Liver (tissue), 9 donors: Measurements from ENCODE around the gene UMAD1. TPM values are rescaled to one million over a fixed set of nuclear protein-coding genes. Genes with fewer than 3 reads are reported as not detected.

Experiments
- DNase-seq: peaks from one replicate; pipeline ENCODE4 v3.0.0-alpha.2; 2017; ENCODE audit warnings: low spot score
- H3K27ac ChIP-seq, 2 donors: one replicate each; pipeline ENCODE4 v1.7.0; 2013; ENCODE audit warnings: inconsistent platforms in 2 of 2, low read length in 2 of 2, control low read depth in 1 of 2, low read depth in 1 of 2, mild to moderate bottlenecking in 1 of 2
- H3K27me3 ChIP-seq, 4 donors: one replicate each; pipeline versions ENCODE4 v1.6.1 to v1.7.0; 2013; ENCODE audit warnings: low read length in 3 of 4, inconsistent platforms in 1 of 4, mild to moderate bottlenecking in 1 of 4, moderate library complexity in 1 of 4; ENCODE audit not compliant: control insufficient read depth in 4 of 4, insufficient read depth in 4 of 4
- H3K36me3 ChIP-seq, 4 donors: one replicate each; pipeline versions ENCODE4 v1.6.1 to v1.7.0; 2013; ENCODE audit warnings: low read length in 3 of 4, mild to moderate bottlenecking in 3 of 4, low read depth in 1 of 4, moderate library complexity in 1 of 4; ENCODE audit not compliant: control insufficient read depth in 4 of 4, insufficient read depth in 3 of 4
- H3K4me1 ChIP-seq, 4 donors: one replicate each; pipeline versions ENCODE4 v1.6.1 to v1.7.0; 2013; ENCODE audit warnings: low read length in 3 of 4, mild to moderate bottlenecking in 3 of 4, moderate library complexity in 1 of 4; ENCODE audit not compliant: control insufficient read depth in 4 of 4, insufficient read depth in 4 of 4
- H3K4me3 ChIP-seq, 3 donors: one replicate each; pipeline versions ENCODE4 v1.6.1 to v1.7.0; 2013; ENCODE audit warnings: low read length in 3 of 3, control low read depth in 1 of 3, low read depth in 1 of 3, mild to moderate bottlenecking in 1 of 3
- H3K9ac ChIP-seq, 2 donors: one replicate each; pipeline ENCODE4 v1.7.0; 2013; ENCODE audit warnings: low read length in 2 of 2, mild to moderate bottlenecking in 2 of 2, moderate library complexity in 2 of 2, control low read depth in 1 of 2, low read depth in 1 of 2
- H3K9me3 ChIP-seq, 4 donors: one replicate each; pipeline versions ENCODE4 v1.6.1 to v1.7.0; 2013; ENCODE audit warnings: low read length in 3 of 4; ENCODE audit not compliant: control insufficient read depth in 4 of 4
- CTCF ChIP-seq: fragments of 150-350 bp; IDR thresholded peaks from 2 replicates; pipeline ENCODE4 v1.5.1; 2017; ENCODE audit warnings: improper control_type of control experiment, low read depth, low read length; ENCODE audit not compliant: missing input control
- EGR1 ChIP-seq, 2 donors: IDR thresholded peaks; 2 replicates each; pipeline ENCODE4 v1.6.1; 2016 to 2018; ENCODE audit warnings: antibody characterized with exemption in 2 of 2, low read depth in 2 of 2
- HNF4A ChIP-seq, 2 donors: conservative IDR thresholded peaks; 2 replicates each; pipeline ENCODE4 v1.6.1; 2016; ENCODE audit warnings: antibody characterized with exemption in 2 of 2, mild to moderate bottlenecking in 2 of 2
- HNF4G ChIP-seq: IDR thresholded peaks from 2 replicates; pipeline ENCODE4 v1.6.1; 2016; ENCODE audit warnings: antibody characterized with exemption
- JUND ChIP-seq, 2 donors: IDR thresholded peaks; 2 replicates each; pipeline ENCODE4 v1.6.1; 2016; ENCODE audit warnings: antibody characterized with exemption in 2 of 2
- MAX ChIP-seq: IDR thresholded peaks from 2 replicates; pipeline ENCODE4 v1.6.1; 2016; ENCODE audit warnings: antibody characterized with exemption
- NR2F2 ChIP-seq: IDR thresholded peaks from 2 replicates; pipeline ENCODE4 v1.6.1; 2016; ENCODE audit warnings: antibody characterized with exemption
- RAD21 ChIP-seq, 2 donors: IDR thresholded peaks; 2 replicates each; pipeline ENCODE4 v1.6.1; 2016; ENCODE audit warnings: antibody characterized with exemption in 2 of 2, mild to moderate bottlenecking in 2 of 2
- RXRA ChIP-seq, 2 donors: IDR thresholded peaks; 2 replicates each; pipeline ENCODE4 v1.6.1; 2017 to 2018; ENCODE audit warnings: antibody characterized with exemption in 2 of 2, mild to moderate bottlenecking in 1 of 2
- SP1 ChIP-seq: IDR thresholded peaks from 2 replicates; pipeline ENCODE4 v1.6.1; 2018; ENCODE audit warnings: antibody characterized with exemption, mild to moderate bottlenecking
- TAF1 ChIP-seq: conservative IDR thresholded peaks from 2 replicates; pipeline ENCODE4 v1.6.1; 2016; ENCODE audit warnings: antibody characterized with exemption, mild to moderate bottlenecking
- ZBTB33 ChIP-seq: IDR thresholded peaks from 2 replicates; pipeline ENCODE4 v1.6.1; 2016; ENCODE audit warnings: antibody characterized with exemption
- WGBS: extraction: QIAGEN DNeasy Blood & Tissue Kit; methylation state at CpG from one replicate; pipeline ENCODE4 v1.1.7; 2013; 5-methylcytosine and 5-hydroxymethylcytosine counted together
- polyA plus RNA-seq, 2 donors: library from polyadenylated mRNA; stranded (reverse) in 1 of 2; unstranded in 1 of 2; fragments of 200-250 nt in 1 of 2; fragments of >200 nt in 1 of 2; fragmentation: Nextera tagmentation in 1 of 2; extraction: Ambion mirVana in 1 of 2; gene quantifications; one replicate each; pipeline versions ENCODE4 v1.2.1 to v1.2.3, GENCODE V29; 2013 to 2015
- total RNA-seq, 2 donors: library from RNA; depleted of rRNA; stranded (reverse); fragments of >200 nt; gene quantifications; one replicate each; pipeline ENCODE4 v1.2.3, GENCODE V29; 2014
- TF ChIP-seq, protein P1 (sequence below): IDR thresholded peaks from 2 replicates; pipeline ENCODE4 v1.6.1; 2016; ENCODE audit warnings: antibody characterized with exemption, mild to moderate bottlenecking
- TF ChIP-seq, protein P2 (sequence below): IDR thresholded peaks from 2 replicates; pipeline ENCODE4 v1.6.1; 2016; ENCODE audit warnings: antibody characterized with exemption
- donor health status: healthy.
- donor health status: healthy.
- donor health status: healthy.
- donor health status: healthy.
- donor health status: healthy.

The UMAD1 gene
- total and polyA plus RNA-seq, 4 donors, result 5.9 to 12.2 (median 7.9) TPM

- no peaks in the 10 kb centered on the region for H3K36me3 ChIP-seq
- no peak overlapping the region for H3K27ac ChIP-seq
- no peak overlapping the region for H3K4me3 ChIP-seq
- no peaks in the 10 kb centered on the region for H3K4me1 ChIP-seq
- TF ChIP-seq RXRA (IDR thresholded peaks at IDR 0.05), result no peak
- no peak for TF ChIP-seq ZBTB33
- TF ChIP-seq EGR1 (IDR thresholded peaks at IDR 0.05; ENCODE audit: low read depth in 2 of 2), result no peak
- TF ChIP-seq RAD21 (IDR thresholded peaks at IDR 0.05), result no peak
- no peak for TF ChIP-seq HNF4G
- TF ChIP-seq, protein P1, sequence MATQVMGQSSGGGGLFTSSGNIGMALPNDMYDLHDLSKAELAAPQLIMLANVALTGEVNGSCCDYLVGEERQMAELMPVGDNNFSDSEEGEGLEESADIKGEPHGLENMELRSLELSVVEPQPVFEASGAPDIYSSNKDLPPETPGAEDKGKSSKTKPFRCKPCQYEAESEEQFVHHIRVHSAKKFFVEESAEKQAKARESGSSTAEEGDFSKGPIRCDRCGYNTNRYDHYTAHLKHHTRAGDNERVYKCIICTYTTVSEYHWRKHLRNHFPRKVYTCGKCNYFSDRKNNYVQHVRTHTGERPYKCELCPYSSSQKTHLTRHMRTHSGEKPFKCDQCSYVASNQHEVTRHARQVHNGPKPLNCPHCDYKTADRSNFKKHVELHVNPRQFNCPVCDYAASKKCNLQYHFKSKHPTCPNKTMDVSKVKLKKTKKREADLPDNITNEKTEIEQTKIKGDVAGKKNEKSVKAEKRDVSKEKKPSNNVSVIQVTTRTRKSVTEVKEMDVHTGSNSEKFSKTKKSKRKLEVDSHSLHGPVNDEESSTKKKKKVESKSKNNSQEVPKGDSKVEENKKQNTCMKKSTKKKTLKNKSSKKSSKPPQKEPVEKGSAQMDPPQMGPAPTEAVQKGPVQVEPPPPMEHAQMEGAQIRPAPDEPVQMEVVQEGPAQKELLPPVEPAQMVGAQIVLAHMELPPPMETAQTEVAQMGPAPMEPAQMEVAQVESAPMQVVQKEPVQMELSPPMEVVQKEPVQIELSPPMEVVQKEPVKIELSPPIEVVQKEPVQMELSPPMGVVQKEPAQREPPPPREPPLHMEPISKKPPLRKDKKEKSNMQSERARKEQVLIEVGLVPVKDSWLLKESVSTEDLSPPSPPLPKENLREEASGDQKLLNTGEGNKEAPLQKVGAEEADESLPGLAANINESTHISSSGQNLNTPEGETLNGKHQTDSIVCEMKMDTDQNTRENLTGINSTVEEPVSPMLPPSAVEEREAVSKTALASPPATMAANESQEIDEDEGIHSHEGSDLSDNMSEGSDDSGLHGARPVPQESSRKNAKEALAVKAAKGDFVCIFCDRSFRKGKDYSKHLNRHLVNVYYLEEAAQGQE, result no peak
- no peak for TF ChIP-seq CTCF
- no peak for TF ChIP-seq HNF4A (conservative IDR thresholded peaks at IDR 0.05)
- no peak for TF ChIP-seq SP1
- TF ChIP-seq, protein P2, sequence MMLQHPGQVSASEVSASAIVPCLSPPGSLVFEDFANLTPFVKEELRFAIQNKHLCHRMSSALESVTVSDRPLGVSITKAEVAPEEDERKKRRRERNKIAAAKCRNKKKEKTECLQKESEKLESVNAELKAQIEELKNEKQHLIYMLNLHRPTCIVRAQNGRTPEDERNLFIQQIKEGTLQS, result no peak
- TF ChIP-seq NR2F2, result no peak
- 95% methylated on average over 1 of the region's 1 CpG for WGBS
- H3K9me3 ChIP-seq, result no peaks in the 10 kb centered on the region
- no peak for DNase-seq
- H3K9ac ChIP-seq, result no peak overlapping the region
- no peaks in the 10 kb centered on the region for H3K27me3 ChIP-seq
Observed at GRCh38 chr7:7820409-7820808, 179.9 kb downstream of the UMAD1 start.

GRCh38 chr7:7820939-7821338 is 180.4 kb downstream of the UMAD1 start:
- H3K36me3 ChIP-seq, result no peaks in the 10 kb centered on the region
- H3K4me3 ChIP-seq, result no peak overlapping the region
- WGBS, result 93% methylated on average over 3 of the region's 3 CpGs
- no peaks in the 10 kb centered on the region for H3K4me1 ChIP-seq
- no peak for TF ChIP-seq MAX
- TF ChIP-seq JUND (IDR thresholded peaks at IDR 0.05), result no peak
- TF ChIP-seq HNF4G, result no peak
- TF ChIP-seq, protein P1, result no peak
- TF ChIP-seq TAF1, result no peak
- no peaks in the 10 kb centered on the region for H3K9me3 ChIP-seq
- H3K9ac ChIP-seq, result no peak overlapping the region
- no peaks in the 10 kb centered on the region for H3K27me3 ChIP-seq
- DNase-seq, result no peak
- no peak overlapping the region for H3K27ac ChIP-seq
